Panc1 (cell line): ENCODE data around the gene RBM44.

Experiments used
- POLR2AphosphoS5 ChIP-seq: IDR thresholded peaks from 2 replicates; pipeline ENCODE4 v1.6.1; 2012; ENCODE audit warnings: mild to moderate bottlenecking, low read depth, low read length, moderate library complexity
- SIN3A ChIP-seq: IDR thresholded peaks from 2 replicates; pipeline ENCODE4 v1.6.1; 2012; ENCODE audit warnings: low read depth, mild to moderate bottlenecking, low read length, moderate library complexity, borderline replicate concordance; ENCODE audit not compliant: insufficient read depth
- TCF7L2 ChIP-seq: IDR thresholded peaks from 2 replicates; pipeline ENCODE4 v1.6.1; 2011; ENCODE audit warnings: mild to moderate bottlenecking, low read depth, low read length, inconsistent platforms
- TF ChIP-seq, protein P1 (sequence below), 2 experiments: IDR thresholded peaks; 2 replicates each; pipeline ENCODE4 v1.6.1; 2011 to 2012; ENCODE audit warnings: low read depth in 2 of 2, control low read depth in 1 of 2, low read length in 1 of 2, mild to moderate bottlenecking in 1 of 2, moderate library complexity in 1 of 2; ENCODE audit not compliant: insufficient read depth in 1 of 2
- TF ChIP-seq, protein P2 (sequence below): fragments of 450-650 bp; IDR thresholded peaks from 2 replicates; pipeline ENCODE4 v1.5.1; 2017; ENCODE audit warnings: mild to moderate bottlenecking

DNA sequence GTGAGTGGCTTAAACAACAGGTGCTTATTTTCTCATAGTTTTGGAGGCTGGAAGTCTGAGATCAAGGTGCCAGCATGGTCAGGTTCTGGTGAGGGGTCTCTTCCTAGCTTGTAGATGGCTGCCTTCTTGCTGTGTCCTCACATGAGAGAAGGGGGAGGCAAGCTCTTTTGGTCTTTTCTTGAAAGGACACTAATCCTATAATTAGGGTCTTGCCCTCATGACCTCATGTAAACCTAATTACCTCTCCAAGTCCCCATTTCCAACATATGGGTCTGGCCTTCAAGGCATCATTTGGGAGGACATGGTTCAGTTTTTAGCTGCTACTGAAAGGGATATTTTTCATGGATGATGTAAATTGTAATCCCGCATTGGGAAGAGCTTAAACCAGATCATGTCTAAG is 18.0 kb downstream of the RBM44 start:
- no peak for TF ChIP-seq POLR2AphosphoS5
- TF ChIP-seq, protein P1, sequence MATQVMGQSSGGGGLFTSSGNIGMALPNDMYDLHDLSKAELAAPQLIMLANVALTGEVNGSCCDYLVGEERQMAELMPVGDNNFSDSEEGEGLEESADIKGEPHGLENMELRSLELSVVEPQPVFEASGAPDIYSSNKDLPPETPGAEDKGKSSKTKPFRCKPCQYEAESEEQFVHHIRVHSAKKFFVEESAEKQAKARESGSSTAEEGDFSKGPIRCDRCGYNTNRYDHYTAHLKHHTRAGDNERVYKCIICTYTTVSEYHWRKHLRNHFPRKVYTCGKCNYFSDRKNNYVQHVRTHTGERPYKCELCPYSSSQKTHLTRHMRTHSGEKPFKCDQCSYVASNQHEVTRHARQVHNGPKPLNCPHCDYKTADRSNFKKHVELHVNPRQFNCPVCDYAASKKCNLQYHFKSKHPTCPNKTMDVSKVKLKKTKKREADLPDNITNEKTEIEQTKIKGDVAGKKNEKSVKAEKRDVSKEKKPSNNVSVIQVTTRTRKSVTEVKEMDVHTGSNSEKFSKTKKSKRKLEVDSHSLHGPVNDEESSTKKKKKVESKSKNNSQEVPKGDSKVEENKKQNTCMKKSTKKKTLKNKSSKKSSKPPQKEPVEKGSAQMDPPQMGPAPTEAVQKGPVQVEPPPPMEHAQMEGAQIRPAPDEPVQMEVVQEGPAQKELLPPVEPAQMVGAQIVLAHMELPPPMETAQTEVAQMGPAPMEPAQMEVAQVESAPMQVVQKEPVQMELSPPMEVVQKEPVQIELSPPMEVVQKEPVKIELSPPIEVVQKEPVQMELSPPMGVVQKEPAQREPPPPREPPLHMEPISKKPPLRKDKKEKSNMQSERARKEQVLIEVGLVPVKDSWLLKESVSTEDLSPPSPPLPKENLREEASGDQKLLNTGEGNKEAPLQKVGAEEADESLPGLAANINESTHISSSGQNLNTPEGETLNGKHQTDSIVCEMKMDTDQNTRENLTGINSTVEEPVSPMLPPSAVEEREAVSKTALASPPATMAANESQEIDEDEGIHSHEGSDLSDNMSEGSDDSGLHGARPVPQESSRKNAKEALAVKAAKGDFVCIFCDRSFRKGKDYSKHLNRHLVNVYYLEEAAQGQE (IDR thresholded peaks at IDR 0.05; ENCODE audit: insufficient read depth in 1 of 2, low read depth in 2 of 2, low read length in 1 of 2) = no peak
- TF ChIP-seq, protein P2, sequence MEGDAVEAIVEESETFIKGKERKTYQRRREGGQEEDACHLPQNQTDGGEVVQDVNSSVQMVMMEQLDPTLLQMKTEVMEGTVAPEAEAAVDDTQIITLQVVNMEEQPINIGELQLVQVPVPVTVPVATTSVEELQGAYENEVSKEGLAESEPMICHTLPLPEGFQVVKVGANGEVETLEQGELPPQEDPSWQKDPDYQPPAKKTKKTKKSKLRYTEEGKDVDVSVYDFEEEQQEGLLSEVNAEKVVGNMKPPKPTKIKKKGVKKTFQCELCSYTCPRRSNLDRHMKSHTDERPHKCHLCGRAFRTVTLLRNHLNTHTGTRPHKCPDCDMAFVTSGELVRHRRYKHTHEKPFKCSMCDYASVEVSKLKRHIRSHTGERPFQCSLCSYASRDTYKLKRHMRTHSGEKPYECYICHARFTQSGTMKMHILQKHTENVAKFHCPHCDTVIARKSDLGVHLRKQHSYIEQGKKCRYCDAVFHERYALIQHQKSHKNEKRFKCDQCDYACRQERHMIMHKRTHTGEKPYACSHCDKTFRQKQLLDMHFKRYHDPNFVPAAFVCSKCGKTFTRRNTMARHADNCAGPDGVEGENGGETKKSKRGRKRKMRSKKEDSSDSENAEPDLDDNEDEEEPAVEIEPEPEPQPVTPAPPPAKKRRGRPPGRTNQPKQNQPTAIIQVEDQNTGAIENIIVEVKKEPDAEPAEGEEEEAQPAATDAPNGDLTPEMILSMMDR = no peak
- TF ChIP-seq TCF7L2 = no peak
- no peak for TF ChIP-seq SIN3A
